HG02610 (cell line): ENCODE data around the gene NAGK.
"Not testable (repeated sequence)": the region's sequence is repeated elsewhere in the genome, so short reads cannot be mapped to it uniquely, and the experiment has no call there.

ENCODE experiments used
- ATAC-seq: cut with Tn5 transposase; IDR thresholded peaks from one replicate; pipeline ENCODE4 v1.9.1; 2021; ENCODE audit warnings: mild to moderate bottlenecking, moderate library complexity; ENCODE audit not compliant: unreplicated experiment

NAGK gene

GRCh38 chr2:71068218-71069035 lies at the start of gene NAGK:
NAGK (plus strand) TSS chr2:71068648; CDS start chr2:71068684, 36 bp downstream.
- ATAC-seq, result peak; percentile 43

GRCh38 chr2:71019989-71020388 lies 48.5 kb upstream of the NAGK start:
- not testable (repeated sequence) for ATAC-seq

GRCh38 chr2:71021394-71021793 lies 47.1 kb upstream of the NAGK start:
- ATAC-seq, result not testable (repeated sequence)

- ATAC-seq, result not testable (repeated sequence)
Observed at GRCh38 chr2:71023553-71024243, 44.8 kb upstream of the NAGK start.

- ATAC-seq, result not testable (repeated sequence)
Observed at GRCh38 chr2:71036296-71036695, 32.2 kb upstream of the NAGK start.

- no peak for ATAC-seq
Observed at GRCh38 chr2:71042287-71042686, 26.2 kb upstream of the NAGK start.

- ATAC-seq, result no peak
Observed at GRCh38 chr2:71043531-71044407, 24.7 kb upstream of the NAGK start.

- no peak for ATAC-seq
Observed at GRCh38 chr2:71045151-71045550, 23.3 kb upstream of the NAGK start.

- no peak for ATAC-seq
Observed at GRCh38 chr2:71045865-71046548, 22.4 kb upstream of the NAGK start.

- no peak for ATAC-seq
Observed at GRCh38 chr2:71048096-71048495, 20.4 kb upstream of the NAGK start.

GRCh38 chr2:71049704-71050360 lies 18.6 kb upstream of the NAGK start:
- ATAC-seq, result peak; percentile 71

- ATAC-seq, result not testable (repeated sequence)
Observed at GRCh38 chr2:71055206-71055740, 13.2 kb upstream of the NAGK start.

GRCh38 chr2:71060211-71060610 lies 8.2 kb upstream of the NAGK start:
- ATAC-seq, result no peak

GRCh38 chr2:71060871-71061270 lies 7.6 kb upstream of the NAGK start:
- ATAC-seq, result no peak

GRCh38 chr2:71063216-71063615 lies 5.2 kb upstream of the NAGK start:
- no peak for ATAC-seq

GRCh38 chr2:71064110-71064611 lies 4.3 kb upstream of the NAGK start:
- no peak for ATAC-seq

- peak; percentile 34 for ATAC-seq
Observed at GRCh38 chr2:71064754-71065621, 3.5 kb upstream of the NAGK start.

- ATAC-seq, result no peak
Observed at GRCh38 chr2:71066856-71067255, 1.6 kb upstream of the NAGK start.
